Heart right ventricle (tissue), 16 donors: ENCODE results near the gene ZNF784. TPM values are rescaled to one million over a fixed set of nuclear protein-coding genes. Genes with fewer than 3 reads are reported as not detected.

Experiments used
- ATAC-seq, 8 donors: fragments of 200-7000 bp; cut with Tn5 transposase; one replicate each; pipeline ENCODE4 v1.9.1; 2020; ENCODE audit warnings: mild to moderate bottlenecking in 8 of 8, moderate library complexity in 8 of 8, moderate number of reproducible peaks in 1 of 8
- DNase-seq, 2 donors: peaks; one replicate each; pipeline ENCODE4 v3.0.0-alpha.2; 2020
- H3K27ac ChIP-seq, 10 donors: fragments of 200-600 bp; sonication (generic) in 2 of 10; one replicate each; pipeline versions ENCODE4 v1.5.0 to v1.8.0; 2020 to 2022; ENCODE audit warnings: mild to moderate bottlenecking in 3 of 10
- H3K27me3 ChIP-seq, 7 donors: fragments of 200-600 bp; one replicate each; pipeline ENCODE4 v1.8.0; 2021 to 2022; ENCODE audit warnings: mild to moderate bottlenecking in 2 of 7
- H3K36me3 ChIP-seq, 9 donors: fragments of 200-600 bp; sonication (generic) in 1 of 9; one replicate each; pipeline versions ENCODE4 v1.5.0 to v1.8.0; 2020 to 2022; ENCODE audit warnings: mild to moderate bottlenecking in 2 of 9
- H3K4me1 ChIP-seq, 9 donors: fragments of 200-600 bp; sonication (generic) in 1 of 9; one replicate each; pipeline versions ENCODE4 v1.5.0 to v1.8.0; 2020 to 2022; ENCODE audit warnings: mild to moderate bottlenecking in 4 of 9
- H3K4me3 ChIP-seq, 10 donors: fragments of 200-600 bp; sonication (generic) in 2 of 10; one replicate each; pipeline versions ENCODE4 v1.5.0 to v1.8.0; 2020 to 2022; ENCODE audit warnings: mild to moderate bottlenecking in 7 of 10, moderate library complexity in 2 of 10
- H3K9me3 ChIP-seq, 11 donors: fragments of 200-600 bp in 10 of 11; sonication (generic) in 2 of 11; one replicate each; pipeline versions ENCODE4 v1.5.0 to v1.8.0; 2013 to 2022; ENCODE audit warnings: mild to moderate bottlenecking in 2 of 11, control low read depth in 1 of 11, moderate library complexity in 1 of 11
- WGBS, 2 donors: extraction: QIAGEN DNeasy Blood & Tissue Kit; methylation state at CpG; one replicate each; pipeline ENCODE4 v1.1.7; 2013; ENCODE audit warnings: inconsistent platforms in 1 of 2; 5-methylcytosine and 5-hydroxymethylcytosine counted together
- intact Hi-C, 10 donors: fragments of 100-400 bp; cut with DNase I; formaldehyde crosslinking; loops; one replicate each; pipeline versions ENCODE4 v1.11.1 to v1.14.2; 2022
- polyA plus RNA-seq, 2 donors: library from polyadenylated mRNA; stranded (reverse); fragments of 200-250 nt; gene quantifications; one replicate each; pipeline ENCODE4 v1.2.3, GENCODE V29; 2013
- total RNA-seq, 10 donors: library from RNA; stranded (reverse); fragmentation: NEBNext Ultra II Directional in 3 of 10; extraction: Animal tissue kit (Norgen Biotek cat#: 25700) in 3 of 10; gene quantifications; one replicate each; pipeline versions ENCODE4 v1.2.1 to v1.2.4, GENCODE V29; 2021 to 2023
- TF ChIP-seq, protein P1 (sequence below), 9 donors: fragments of 200-600 bp; sonication (generic) in 2 of 9; IDR thresholded peaks; one replicate each; pipeline versions ENCODE4 v1.5.0 to v1.8.0; 2021 to 2022; ENCODE audit warnings: antibody characterized with exemption in 9 of 9, mild to moderate bottlenecking in 5 of 9, moderate library complexity in 1 of 9
- donor health status: Arrhythmogenic right ventricular cardiomyopathy.
- donor health status: ischemic (EF 13 %, LVEDD 7.1; RV severe dilation, severe dysfunction).
- donor health status: healthy with polysubstance abuse.
- donor health status: DM: no; HTN: yes; CAD: no.
- donor health status: DM: no; HTN: no; CAD: no.
- donor health status: ischemic (EF 25% LVEDD 6.9; RV normal size, moderate dysfunction).
- donor health status: ischemic (EF 25% LVEDD 5.7; RV mildly dilated, moderate dysfunction).
- donor health status: healthy.
- donor health status: DM: yes; HTN: yes; CAD: no.
- donor health status: Ischemic cardiomyopathy.
- donor health status: ischemic (EF 35%, LVEDD 5.7; RV mildly dilated, moderate dysfunction).
- donor health status: nonischemic (EF 11% LVEDD 7.7; RV severe dilation, severe dysfunction).
- donor health status: DM: yes; HTN: yes; CAD: no.
- donor health status: PGD.
- donor health status: ischemic (EF 29% LVEDD 5.4; RV normal size, mild dysfunction).
- donor health status: nonischemic (EF 23%, LVEDD 6.1; RV moderate dilation, normal function).

The ZNF784 gene
- total and polyA plus RNA-seq, 12 donors = 6.4 to 16.4 (median 11.8) TPM

GRCh38 chr19:55647732-55648584, 23.6 kb upstream of the ZNF784 start, which contains the start of gene CCDC106:
Gene CCDC106 (plus strand): TSS chr19:55648212. CDS start chr19:55649047, 835 bp downstream.
- intact Hi-C loops = no loop called here
- no peaks in the 10 kb centered on the region for H3K27me3 ChIP-seq
- TF ChIP-seq, protein P1, sequence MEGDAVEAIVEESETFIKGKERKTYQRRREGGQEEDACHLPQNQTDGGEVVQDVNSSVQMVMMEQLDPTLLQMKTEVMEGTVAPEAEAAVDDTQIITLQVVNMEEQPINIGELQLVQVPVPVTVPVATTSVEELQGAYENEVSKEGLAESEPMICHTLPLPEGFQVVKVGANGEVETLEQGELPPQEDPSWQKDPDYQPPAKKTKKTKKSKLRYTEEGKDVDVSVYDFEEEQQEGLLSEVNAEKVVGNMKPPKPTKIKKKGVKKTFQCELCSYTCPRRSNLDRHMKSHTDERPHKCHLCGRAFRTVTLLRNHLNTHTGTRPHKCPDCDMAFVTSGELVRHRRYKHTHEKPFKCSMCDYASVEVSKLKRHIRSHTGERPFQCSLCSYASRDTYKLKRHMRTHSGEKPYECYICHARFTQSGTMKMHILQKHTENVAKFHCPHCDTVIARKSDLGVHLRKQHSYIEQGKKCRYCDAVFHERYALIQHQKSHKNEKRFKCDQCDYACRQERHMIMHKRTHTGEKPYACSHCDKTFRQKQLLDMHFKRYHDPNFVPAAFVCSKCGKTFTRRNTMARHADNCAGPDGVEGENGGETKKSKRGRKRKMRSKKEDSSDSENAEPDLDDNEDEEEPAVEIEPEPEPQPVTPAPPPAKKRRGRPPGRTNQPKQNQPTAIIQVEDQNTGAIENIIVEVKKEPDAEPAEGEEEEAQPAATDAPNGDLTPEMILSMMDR (IDR thresholded peaks at IDR 0.05) = no peak
- H3K4me1 ChIP-seq = peaks cover 14 to 54% (median 40%) of the 10 kb centered on the region in 9 donors
- WGBS, 2 donors = 1% methylated on average over 75 to 86 of the region's 87 CpGs
- peak; percentile 46 to 69 (median 59) for ATAC-seq
- peaks cover 0 to 32% (median 8%) of the 10 kb centered on the region in 9 donors for H3K36me3 ChIP-seq
- peak; percentile 71 to 79 for DNase-seq
- H3K4me3 ChIP-seq = peak within 1 kb of the TSS; percentile 77 to 98 (median 88)
- H3K9me3 ChIP-seq = no peaks in the 10 kb centered on the region
- peak within 1 kb of the TSS; percentile 70 to 92 (median 88) for H3K27ac ChIP-seq

DNA sequence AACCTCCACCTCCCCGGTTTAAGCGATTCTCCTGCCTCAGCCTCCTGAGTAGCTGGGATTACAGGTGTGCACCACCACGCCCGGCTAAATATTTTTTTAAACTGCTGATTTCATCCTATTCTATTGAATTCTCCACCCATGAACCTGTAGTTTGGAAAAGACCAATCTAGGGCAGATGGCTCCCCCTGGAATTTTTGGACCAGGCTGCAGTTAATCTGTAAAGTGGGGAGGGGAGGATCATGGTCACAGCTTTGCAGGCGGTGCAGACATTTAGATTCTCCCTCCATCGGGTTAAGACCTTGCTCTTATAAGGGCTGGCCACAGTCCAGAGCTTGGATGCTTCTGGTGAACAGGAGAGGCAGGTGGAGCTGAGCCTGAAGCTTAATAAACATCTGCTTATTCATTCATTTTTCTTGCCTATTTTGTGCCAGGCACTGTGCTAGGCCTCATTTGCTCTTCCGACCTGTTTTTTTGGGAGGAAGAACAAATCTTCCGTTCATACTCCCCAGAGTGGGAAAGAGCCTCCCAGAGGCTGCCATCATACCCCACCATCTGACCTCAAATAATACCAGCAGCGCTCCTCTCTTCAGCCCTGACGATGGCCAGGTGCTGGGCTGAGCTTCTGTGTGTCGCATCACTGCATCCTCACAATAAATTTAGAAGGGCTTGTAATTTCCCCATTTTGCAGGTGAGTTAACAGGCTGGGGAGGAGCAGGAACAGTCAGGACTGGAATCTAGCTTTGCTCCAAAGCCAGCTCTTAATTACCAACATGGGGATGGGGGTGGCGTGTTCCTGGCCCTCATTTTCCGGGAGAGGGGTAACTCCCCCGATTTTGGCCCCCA, 22.7 kb upstream of the ZNF784 start:
- DNase-seq = no peak
- no peaks in the 10 kb centered on the region for H3K9me3 ChIP-seq
- ATAC-seq = no peak
- TF ChIP-seq, protein P1 (IDR thresholded peaks at IDR 0.05) = no peak
- no peaks in the 10 kb centered on the region for H3K27me3 ChIP-seq
- H3K4me3 ChIP-seq = peak overlapping the region; percentile 77 to 98 (median 88)
- peaks cover 0 to 27% (median 8%) of the 10 kb centered on the region in 9 donors for H3K36me3 ChIP-seq
- intact Hi-C loops = no loop called here
- peak overlapping the region in 9 of 10 donors; percentile 83 to 92 (median 89) for H3K27ac ChIP-seq
- WGBS, 2 donors = 38 to 39% methylated on average over 14 of the region's 14 CpGs
- peaks cover 19 to 58% (median 43%) of the 10 kb centered on the region in 9 donors for H3K4me1 ChIP-seq

GRCh38 chr19:55645512-55645881, 21.1 kb upstream of the ZNF784 start:
- no peak overlapping the region for H3K27ac ChIP-seq
- ATAC-seq (no peak), DNase-seq (no peak)
- no peak overlapping the region for H3K4me3 ChIP-seq
- H3K4me1 ChIP-seq = peaks cover 20 to 68% (median 50%) of the 10 kb centered on the region in 9 donors
- no peaks in the 10 kb centered on the region for H3K9me3 ChIP-seq
- WGBS, 2 donors = 74% methylated on average over 5 of the region's 5 CpGs
- H3K36me3 ChIP-seq = peaks cover 0 to 16% (median 8%) of the 10 kb centered on the region in 9 donors
- no peaks in the 10 kb centered on the region for H3K27me3 ChIP-seq
- intact Hi-C loops = no loop called here
- TF ChIP-seq, protein P1 (IDR thresholded peaks at IDR 0.05) = no peak

GRCh38 chr19:55644842-55645511, 20.6 kb upstream of the ZNF784 start:
- intact Hi-C loops = no loop called here
- peak overlapping the region in 1 of 10 donors; percentile 85 for H3K4me3 ChIP-seq
- no peak overlapping the region for H3K27ac ChIP-seq
- no peak for DNase-seq
- ATAC-seq = no peak
- TF ChIP-seq, protein P1 (IDR thresholded peaks at IDR 0.05) = no peak
- H3K27me3 ChIP-seq = no peaks in the 10 kb centered on the region
- 89 to 92% methylated on average over 28 of the region's 28 CpGs for WGBS, 2 donors
- no peaks in the 10 kb centered on the region for H3K9me3 ChIP-seq
- peaks cover 24 to 73% (median 55%) of the 10 kb centered on the region in 9 donors for H3K4me1 ChIP-seq
- peaks cover 0 to 15% (median 8%) of the 10 kb centered on the region in 9 donors for H3K36me3 ChIP-seq
